Activated T-helper 2 cell treated with anti-CD3 and anti-CD28 coated beads, Interferon-gamma antibody, Interleukin-2, Interleukin-4, amounts not matched to agents 10 μg/mL and 5 μg/mL and 100 μg/mL, durations not matched to agents 14 hours and 24 hours and 36 hours (primary cell): ENCODE data around the gene TACC3. TPM values are rescaled to one million over a fixed set of nuclear protein-coding genes. Genes with fewer than 3 reads are reported as not detected.

Source experiments
- DNase-seq: peaks from one replicate; pipeline ENCODE4 v3.0.0; 2021; ENCODE audit warnings: low spot score
- H3K27ac Mint-ChIP-seq: one replicate; pipeline ENCODE4 v1.8.0; 2021; ENCODE audit warnings: mixed read lengths
- H3K27me3 Mint-ChIP-seq: one replicate; pipeline ENCODE4 v1.8.0; 2021; ENCODE audit warnings: low read depth, mixed read lengths
- H3K36me3 Mint-ChIP-seq: one replicate; pipeline ENCODE4 v1.8.0; 2021; ENCODE audit warnings: low read depth, mixed read lengths
- H3K4me1 Mint-ChIP-seq: one replicate; pipeline ENCODE4 v1.8.0; 2021; ENCODE audit warnings: low read depth, mixed read lengths
- H3K4me3 Mint-ChIP-seq: one replicate; pipeline ENCODE4 v1.8.0; 2021; ENCODE audit warnings: low read depth, mild to moderate bottlenecking, moderate library complexity, mixed read lengths
- H3K9me3 Mint-ChIP-seq: one replicate; pipeline ENCODE4 v1.8.0; 2021; ENCODE audit warnings: mixed read lengths
- intact Hi-C: fragments of 100-400 bp; cut with micrococcal nuclease; formaldehyde crosslinking; loops from one replicate; pipeline ENCODE4 v1.15.1; 2023
- total RNA-seq: library from RNA; stranded (reverse); gene quantifications from 2 replicates; pipeline ENCODE4 v1.2.3, GENCODE V29; 2022

TACC3 gene
- total RNA-seq, 1 donor from 2014 or later, result 137 TPM

GRCh38 chr4:1735215-1735614, 13.9 kb downstream of the TACC3 start:
- H3K36me3 Mint-ChIP-seq, result peaks cover 93% of the 10 kb centered on the region
- intact Hi-C loops, result no loop called here
- peaks cover 2% of the 10 kb centered on the region for H3K4me1 Mint-ChIP-seq
- H3K27me3 Mint-ChIP-seq, result no peaks in the 10 kb centered on the region
- no peak for DNase-seq
- H3K4me3 Mint-ChIP-seq, result no peak overlapping the region
- no peak overlapping the region for H3K27ac Mint-ChIP-seq
- peaks cover 12% of the 10 kb centered on the region for H3K9me3 Mint-ChIP-seq

- intact Hi-C loops, result no loop called here
Observed at GRCh38 chr4:1736812-1737211, 15.5 kb downstream of the TACC3 start.

GRCh38 chr4:1737666-1738065, 16.3 kb downstream of the TACC3 start:
- H3K4me3 Mint-ChIP-seq, result no peak overlapping the region
- intact Hi-C loops, result no loop called here
- no peak for DNase-seq

More at GRCh38 chr4:1736812-1737211, 15.5 kb downstream of the TACC3 start:
- H3K9me3 Mint-ChIP-seq, result peaks cover 12% of the 10 kb centered on the region
- H3K4me1 Mint-ChIP-seq, result no peaks in the 10 kb centered on the region
- no peak overlapping the region for H3K4me3 Mint-ChIP-seq
- H3K36me3 Mint-ChIP-seq, result peaks cover 93% of the 10 kb centered on the region
- DNase-seq, result no peak
- H3K27me3 Mint-ChIP-seq, result no peaks in the 10 kb centered on the region
- H3K27ac Mint-ChIP-seq, result no peak overlapping the region

GRCh38 chr4:1738410-1738809, 17.1 kb downstream of the TACC3 start:
- no peak for DNase-seq
- Mint-ChIP-seq H3K27me3 (no peaks in the 10 kb centered on the region), H3K4me3 (no peak overlapping the region), H3K27ac (peak overlapping the region; percentile 50), H3K4me1 (no peaks in the 10 kb centered on the region), H3K36me3 (peaks cover 86% of the 10 kb centered on the region), H3K9me3 (peaks cover 12% of the 10 kb centered on the region)
- intact Hi-C loops, result no loop called here

More at GRCh38 chr4:1737666-1738065, 16.3 kb downstream of the TACC3 start:
- Mint-ChIP-seq H3K27ac (no peak overlapping the region), H3K4me1 (no peaks in the 10 kb centered on the region), H3K36me3 (peaks cover 91% of the 10 kb centered on the region), H3K9me3 (peaks cover 12% of the 10 kb centered on the region), H3K27me3 (no peaks in the 10 kb centered on the region)

- no peak for DNase-seq
- Mint-ChIP-seq H3K36me3 (peaks cover 86% of the 10 kb centered on the region), H3K4me1 (no peaks in the 10 kb centered on the region), H3K27ac (no peak overlapping the region), H3K4me3 (no peak overlapping the region), H3K9me3 (peaks cover 12% of the 10 kb centered on the region), H3K27me3 (no peaks in the 10 kb centered on the region)
- intact Hi-C loops, result no loop called here
Observed at GRCh38 chr4:1739358-1739757, 18.0 kb downstream of the TACC3 start.

GRCh38 chr4:1740021-1740545, 18.8 kb downstream of the TACC3 start:
- H3K27me3 Mint-ChIP-seq, result no peaks in the 10 kb centered on the region
- no peaks in the 10 kb centered on the region for H3K4me1 Mint-ChIP-seq
- intact Hi-C loops, result no loop called here
- no peak overlapping the region for H3K4me3 Mint-ChIP-seq
- no peak for DNase-seq
- no peak overlapping the region for H3K27ac Mint-ChIP-seq
- H3K9me3 Mint-ChIP-seq, result peaks cover 12% of the 10 kb centered on the region
- peaks cover 84% of the 10 kb centered on the region for H3K36me3 Mint-ChIP-seq

GRCh38 chr4:1741208-1741607, 19.9 kb downstream of the TACC3 start:
- H3K4me3 Mint-ChIP-seq, result no peak overlapping the region
- H3K4me1 Mint-ChIP-seq, result no peaks in the 10 kb centered on the region
- H3K9me3 Mint-ChIP-seq, result peaks cover 12% of the 10 kb centered on the region
- H3K27ac Mint-ChIP-seq, result no peak overlapping the region
- H3K36me3 Mint-ChIP-seq, result peaks cover 76% of the 10 kb centered on the region
- H3K27me3 Mint-ChIP-seq, result no peaks in the 10 kb centered on the region
- DNase-seq, result no peak
- intact Hi-C loops, result no loop called here

- Mint-ChIP-seq H3K27me3 (no peaks in the 10 kb centered on the region), H3K4me1 (no peaks in the 10 kb centered on the region), H3K27ac (no peak overlapping the region), H3K9me3 (peaks cover 4% of the 10 kb centered on the region), H3K4me3 (no peak overlapping the region), H3K36me3 (peaks cover 53% of the 10 kb centered on the region)
- DNase-seq, result no peak
- intact Hi-C loops, result no loop called here
Observed at GRCh38 chr4:1743551-1743950, 22.2 kb downstream of the TACC3 start.

GRCh38 chr4:1743975-1744374, 22.7 kb downstream of the TACC3 start:
- no peak for DNase-seq
- intact Hi-C loops, result no loop called here
- Mint-ChIP-seq H3K4me1 (no peaks in the 10 kb centered on the region), H3K9me3 (peaks cover under 1% of the 10 kb centered on the region), H3K4me3 (no peak overlapping the region), H3K27ac (no peak overlapping the region), H3K27me3 (no peaks in the 10 kb centered on the region), H3K36me3 (peaks cover 49% of the 10 kb centered on the region)

GRCh38 chr4:1744552-1744951, 23.2 kb downstream of the TACC3 start:
- Mint-ChIP-seq H3K9me3 (no peaks in the 10 kb centered on the region), H3K27me3 (no peaks in the 10 kb centered on the region), H3K36me3 (peaks cover 43% of the 10 kb centered on the region), H3K4me1 (no peaks in the 10 kb centered on the region), H3K27ac (no peak overlapping the region), H3K4me3 (no peak overlapping the region)
- intact Hi-C loops, result no loop called here
- DNase-seq, result no peak

GRCh38 chr4:1745165-1745564, 23.8 kb downstream of the TACC3 start:
- Mint-ChIP-seq H3K36me3 (peaks cover 39% of the 10 kb centered on the region), H3K27ac (no peak overlapping the region), H3K9me3 (no peaks in the 10 kb centered on the region), H3K4me3 (no peak overlapping the region), H3K27me3 (no peaks in the 10 kb centered on the region), H3K4me1 (no peaks in the 10 kb centered on the region)
- no peak for DNase-seq
- intact Hi-C loops, result no loop called here

GRCh38 chr4:1745697-1746096, 24.4 kb downstream of the TACC3 start:
- Mint-ChIP-seq H3K27ac (no peak overlapping the region), H3K4me3 (no peak overlapping the region), H3K27me3 (no peaks in the 10 kb centered on the region), H3K9me3 (no peaks in the 10 kb centered on the region), H3K36me3 (peaks cover 34% of the 10 kb centered on the region), H3K4me1 (no peaks in the 10 kb centered on the region)
- DNase-seq, result no peak
- intact Hi-C loops, result loop anchor here (2.0 kb wide), 1 partner anchor 153 kb away; no protein-coding TSS in a partner anchor

GRCh38 chr4:1746265-1746691, 25.0 kb downstream of the TACC3 start:
- intact Hi-C loops, result loop anchor here (2.0 kb wide), 1 partner anchor 153 kb away; no protein-coding TSS in a partner anchor
- no peaks in the 10 kb centered on the region for H3K9me3 Mint-ChIP-seq
- H3K27ac Mint-ChIP-seq, result no peak overlapping the region
- no peaks in the 10 kb centered on the region for H3K27me3 Mint-ChIP-seq
- DNase-seq, result peak; percentile 69
- no peak overlapping the region for H3K4me3 Mint-ChIP-seq
- peaks cover 30% of the 10 kb centered on the region for H3K36me3 Mint-ChIP-seq
- H3K4me1 Mint-ChIP-seq, result no peaks in the 10 kb centered on the region
